Karpas-422 (cell line): ENCODE data around the gene TEX264. TPM values are rescaled to one million over a fixed set of nuclear protein-coding genes. Genes with fewer than 3 reads are reported as not detected.

Experiments
- DNase-seq: peaks from one replicate; pipeline ENCODE4 v3.0.0-alpha.2; 2015
- H2AFZ ChIP-seq: fragments of 200-600 bp; sonication (generic); 2 replicates; pipeline ENCODE4 v1.6.1; 2014; ENCODE audit warnings: antibody characterized with exemption, low read length, mixed read lengths
- H3K27ac ChIP-seq: fragments of 200-600 bp; sonication (generic); 2 replicates; pipeline ENCODE4 v1.5.1; 2014; ENCODE audit warnings: mild to moderate bottlenecking, low read length, moderate library complexity
- H3K27me3 ChIP-seq: fragments of 200-600 bp; sonication (generic); 2 replicates; pipeline ENCODE4 v1.6.1; 2014; ENCODE audit warnings: low read length, mixed read lengths
- H3K36me3 ChIP-seq: fragments of 200-600 bp; sonication (generic); 2 replicates; pipeline ENCODE4 v1.6.1; 2014; ENCODE audit warnings: low read length, mixed read lengths; ENCODE audit not compliant: insufficient read depth
- H3K4me1 ChIP-seq: fragments of 200-600 bp; sonication (generic); 2 replicates; pipeline ENCODE4 v1.6.1; 2014; ENCODE audit warnings: mild to moderate bottlenecking, low read length, mixed read lengths
- H3K4me2 ChIP-seq: fragments of 200-600 bp; sonication (generic); 2 replicates; pipeline ENCODE4 v1.6.1; 2014; ENCODE audit warnings: low read length, low read depth, mild to moderate bottlenecking; ENCODE audit not compliant: poor library complexity, severe bottlenecking
- H3K4me3 ChIP-seq: fragments of 200-600 bp; sonication (generic); 2 replicates; pipeline ENCODE4 v1.5.1; 2014; ENCODE audit warnings: mild to moderate bottlenecking, antibody characterized with exemption, low read length, mixed read lengths
- H3K79me2 ChIP-seq: fragments of 200-600 bp; sonication (generic); 2 replicates; pipeline ENCODE4 v1.6.1; 2014; ENCODE audit warnings: mild to moderate bottlenecking, low read length, mixed read lengths
- H3K9ac ChIP-seq: fragments of 200-600 bp; sonication (generic); 2 replicates; pipeline ENCODE4 v1.6.0; 2014; ENCODE audit warnings: low read length
- H3K9me2 ChIP-seq: fragments of 200-600 bp; sonication (generic), shearing (Covaris generic); replicated peaks from 2 replicates; pipeline ENCODE4 v1.6.0; 2014; ENCODE audit warnings: mild to moderate bottlenecking, low read length, moderate library complexity; ENCODE audit not compliant: insufficient read depth
- H3K9me3 ChIP-seq: fragments of 300-700, 200-600 bp; sonication (generic); 2 replicates; pipeline ENCODE4 v1.6.1; 2014; ENCODE audit warnings: low read length, mixed read lengths
- H4K20me1 ChIP-seq: fragments of 200-600 bp; sonication (generic); 2 replicates; pipeline ENCODE4 v1.6.1; 2014; ENCODE audit warnings: mild to moderate bottlenecking, antibody characterized with exemption, low read length, low read depth; ENCODE audit not compliant: insufficient read depth
- total RNA-seq: library from RNA; depleted of rRNA; stranded (reverse); fragments of >200 nt; shearing (Covaris generic); gene quantifications from 2 replicates; pipeline ENCODE4 v1.2.3, GENCODE V29; 2014; ENCODE audit warnings: low replicate concordance

The TEX264 gene
- total RNA-seq, 1 experiment from 2014 or later = 63.0 TPM

GRCh38 chr3:51682526-51682925 is 11.5 kb downstream of the TEX264 start:
- Histone ChIP-seq H3K4me3 (no peak overlapping the region), H3K4me2 (no peak overlapping the region)

GRCh38 chr3:51683566-51683965 is 12.5 kb downstream of the TEX264 start:
- DNase-seq = no peak
- no peak overlapping the region for H3K4me2 ChIP-seq
- peaks cover 40% of the 10 kb centered on the region for H3K4me1 ChIP-seq
- H3K4me3 ChIP-seq = no peak overlapping the region
- no peak overlapping the region for H2AFZ ChIP-seq
- no peak overlapping the region for H3K9ac ChIP-seq
- no peaks in the 10 kb centered on the region for H3K27me3 ChIP-seq
- no peaks in the 10 kb centered on the region for H3K9me2 ChIP-seq
- no peaks in the 10 kb centered on the region for H3K9me3 ChIP-seq
- peaks cover 13% of the 10 kb centered on the region for H4K20me1 ChIP-seq
- H3K27ac ChIP-seq = no peak overlapping the region
- H3K36me3 ChIP-seq = peaks cover 27% of the 10 kb centered on the region
- H3K79me2 ChIP-seq = peaks cover 64% of the 10 kb centered on the region

More at GRCh38 chr3:51682526-51682925, 11.5 kb downstream of the TEX264 start:
- no peaks in the 10 kb centered on the region for H3K9me3 ChIP-seq
- no peaks in the 10 kb centered on the region for H3K27me3 ChIP-seq
- peaks cover 51% of the 10 kb centered on the region for H3K4me1 ChIP-seq
- H2AFZ ChIP-seq = no peak overlapping the region
- H3K9ac ChIP-seq = no peak overlapping the region
- H3K36me3 ChIP-seq = peaks cover 27% of the 10 kb centered on the region
- H3K27ac ChIP-seq = no peak overlapping the region
- H3K9me2 ChIP-seq = no peaks in the 10 kb centered on the region
- no peak for DNase-seq
- H3K79me2 ChIP-seq = peaks cover 72% of the 10 kb centered on the region
- H4K20me1 ChIP-seq = peaks cover 13% of the 10 kb centered on the region

- no peak overlapping the region for H3K4me2 ChIP-seq
- H3K9ac ChIP-seq = no peak overlapping the region
- no peaks in the 10 kb centered on the region for H3K9me2 ChIP-seq
- DNase-seq = no peak
- H3K4me3 ChIP-seq = no peak overlapping the region
- H3K27me3 ChIP-seq = no peaks in the 10 kb centered on the region
- no peak overlapping the region for H2AFZ ChIP-seq
- peaks cover 24% of the 10 kb centered on the region for H3K4me1 ChIP-seq
- H3K27ac ChIP-seq = no peak overlapping the region
- H3K9me3 ChIP-seq = no peaks in the 10 kb centered on the region
- peaks cover 50% of the 10 kb centered on the region for H3K79me2 ChIP-seq
- H4K20me1 ChIP-seq = peaks cover 8% of the 10 kb centered on the region
- peaks cover 27% of the 10 kb centered on the region for H3K36me3 ChIP-seq
Measured at GRCh38 chr3:51684971-51685751, 14.1 kb downstream of the TEX264 start.

GRCh38 chr3:51686056-51686455 is 15.0 kb downstream of the TEX264 start:
- H4K20me1 ChIP-seq = peaks cover 8% of the 10 kb centered on the region

GRCh38 chr3:51686512-51687215 is 15.6 kb downstream of the TEX264 start:
- H3K4me3 ChIP-seq = no peak overlapping the region
- H3K79me2 ChIP-seq = peaks cover 46% of the 10 kb centered on the region
- peaks cover 27% of the 10 kb centered on the region for H3K36me3 ChIP-seq
- H4K20me1 ChIP-seq = peaks cover 8% of the 10 kb centered on the region
- peaks cover 9% of the 10 kb centered on the region for H3K4me1 ChIP-seq
- no peaks in the 10 kb centered on the region for H3K9me3 ChIP-seq
- no peak overlapping the region for H3K27ac ChIP-seq
- H2AFZ ChIP-seq = no peak overlapping the region
- H3K9ac ChIP-seq = no peak overlapping the region
- no peak for DNase-seq
- H3K4me2 ChIP-seq = no peak overlapping the region
- H3K9me2 ChIP-seq = no peaks in the 10 kb centered on the region
- H3K27me3 ChIP-seq = no peaks in the 10 kb centered on the region

More at GRCh38 chr3:51686056-51686455, 15.0 kb downstream of the TEX264 start:
- H3K9me2 ChIP-seq = no peaks in the 10 kb centered on the region
- peaks cover 27% of the 10 kb centered on the region for H3K36me3 ChIP-seq
- no peak overlapping the region for H2AFZ ChIP-seq
- H3K4me2 ChIP-seq = no peak overlapping the region
- peaks cover 46% of the 10 kb centered on the region for H3K79me2 ChIP-seq
- H3K9me3 ChIP-seq = no peaks in the 10 kb centered on the region
- H3K4me1 ChIP-seq = peaks cover 15% of the 10 kb centered on the region
- H3K27ac ChIP-seq = no peak overlapping the region
- no peak overlapping the region for H3K9ac ChIP-seq
- H3K4me3 ChIP-seq = no peak overlapping the region
- DNase-seq = no peak
- no peaks in the 10 kb centered on the region for H3K27me3 ChIP-seq

- H3K9ac ChIP-seq = no peak overlapping the region
- H3K36me3 ChIP-seq = peaks cover 23% of the 10 kb centered on the region
- H3K4me1 ChIP-seq = peaks cover 1% of the 10 kb centered on the region
- H3K79me2 ChIP-seq = peaks cover 41% of the 10 kb centered on the region
- DNase-seq = no peak
- H3K9me2 ChIP-seq = no peaks in the 10 kb centered on the region
- no peaks in the 10 kb centered on the region for H3K9me3 ChIP-seq
- H3K27ac ChIP-seq = no peak overlapping the region
- no peaks in the 10 kb centered on the region for H3K27me3 ChIP-seq
- H2AFZ ChIP-seq = no peak overlapping the region
- H4K20me1 ChIP-seq = peaks cover 8% of the 10 kb centered on the region
- H3K4me3 ChIP-seq = no peak overlapping the region
- no peak overlapping the region for H3K4me2 ChIP-seq
Measured at GRCh38 chr3:51687431-51688205, 16.6 kb downstream of the TEX264 start.

- Histone ChIP-seq H3K36me3 (peaks cover 19% of the 10 kb centered on the region), H4K20me1 (peaks cover 5% of the 10 kb centered on the region; the same call in 1 of the 2 replicates), H2AFZ (no peak overlapping the region), H3K4me1 (no peaks in the 10 kb centered on the region), H3K27me3 (no peaks in the 10 kb centered on the region), H3K79me2 (peaks cover 35% of the 10 kb centered on the region), H3K9ac (no peak overlapping the region), H3K27ac (no peak overlapping the region), H3K9me2 (no peaks in the 10 kb centered on the region), H3K9me3 (no peaks in the 10 kb centered on the region), H3K4me2 (no peak overlapping the region), H3K4me3 (no peak overlapping the region)
- DNase-seq = no peak
Measured at GRCh38 chr3:51688206-51688600, 17.2 kb downstream of the TEX264 start.

- 0 out of 2 replicates have a peak, but pooled peaks cover 3% of the 10 kb centered on the region for H3K36me3 ChIP-seq
Measured at GRCh38 chr3:51691021-51691420, 20.0 kb downstream of the TEX264 start.

More at GRCh38 chr3:51691021-51691420, 20.0 kb downstream of the TEX264 start:
- Histone ChIP-seq H3K9ac (no peak overlapping the region), H3K27ac (no peak overlapping the region), H3K4me2 (no peak overlapping the region), H2AFZ (no peak overlapping the region), H3K9me2 (no peaks in the 10 kb centered on the region), H3K4me3 (no peak overlapping the region), H4K20me1 (peaks cover 10% of the 10 kb centered on the region; the same call in 1 of the 2 replicates), H3K4me1 (no peaks in the 10 kb centered on the region), H3K79me2 (peaks cover 17% of the 10 kb centered on the region; the same call in 1 of the 2 replicates), H3K27me3 (no peaks in the 10 kb centered on the region), H3K9me3 (no peaks in the 10 kb centered on the region)
- no peak for DNase-seq
